ENCODE measurements around the gene XPO6.

Gene XPO6

GRCh38 chr16:28165598-28165997 is 46.2 kb downstream of the XPO6 start:
- H3K27me3 ChIP-seq: no peaks in the 10 kb centered on the region
- H3K4me2 ChIP-seq: peak overlapping the region; percentile 42
- no peak for TF ChIP-seq Cebpa-rat (IDR thresholded peaks at IDR 0.05)
- H3K4me1 ChIP-seq: peaks cover 10% of the 10 kb centered on the region
- peaks cover 71% of the 10 kb centered on the region for H4K20me1 ChIP-seq
- H3K4me3 ChIP-seq: no peak overlapping the region
- H3K9me3 ChIP-seq: no peaks in the 10 kb centered on the region
- H3K9ac ChIP-seq: no peak overlapping the region
- peaks cover 91% of the 10 kb centered on the region for H3K36me3 ChIP-seq
- no peak overlapping the region for H3K27ac ChIP-seq

DNA sequence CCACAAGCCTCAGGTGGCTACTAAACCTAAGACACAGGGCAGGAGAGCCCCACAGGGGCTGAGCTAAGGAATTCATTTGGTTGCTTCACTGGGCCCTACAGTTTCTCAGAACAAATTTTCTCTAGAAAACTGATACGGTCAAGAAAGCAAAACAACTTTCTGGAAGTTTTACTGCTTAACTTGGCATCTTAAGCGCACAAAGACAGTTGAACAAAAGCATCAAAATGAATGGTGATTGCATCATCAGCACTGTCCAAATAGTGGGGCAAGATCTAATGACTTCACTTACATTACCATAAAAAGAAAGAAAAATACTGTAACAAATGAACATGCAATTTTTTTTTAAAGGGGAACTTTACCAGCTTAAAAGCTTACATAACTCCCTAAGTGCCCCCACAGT is 47.6 kb downstream of the XPO6 start:
- Histone ChIP-seq H3K4me3 (no peak overlapping the region), H3K27ac (no peak overlapping the region), H3K36me3 (peaks cover 89% of the 10 kb centered on the region), H3K4me1 (peaks cover 10% of the 10 kb centered on the region), H3K27me3 (no peaks in the 10 kb centered on the region), H4K20me1 (peaks cover 80% of the 10 kb centered on the region), H3K9ac (no peak overlapping the region), H3K9me3 (no peaks in the 10 kb centered on the region), H3K4me2 (no peak overlapping the region)
- peak; percentile 41; the same call in 1 of the 2 replicates for TF ChIP-seq Cebpa-rat (IDR thresholded peaks at IDR 0.05)

DNA sequence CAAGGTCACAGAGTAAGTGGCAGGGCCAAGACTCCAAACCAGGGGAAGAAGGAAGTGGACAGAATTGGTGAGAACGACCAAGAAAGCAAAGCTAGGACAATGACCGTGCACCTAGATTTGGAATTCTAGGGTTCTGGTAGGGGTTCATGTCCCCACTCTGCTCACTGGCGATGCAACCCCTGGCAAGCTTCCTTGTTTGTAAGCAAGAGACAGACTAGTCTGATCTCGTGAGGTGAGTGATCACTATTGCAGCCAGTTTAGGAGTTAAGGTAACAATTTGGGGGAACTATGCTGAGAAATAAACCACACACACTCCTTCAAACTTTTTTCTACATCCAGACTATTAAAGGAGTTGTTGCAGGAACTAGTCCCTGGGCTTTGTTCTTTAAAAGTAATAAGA is 48.1 kb downstream of the XPO6 start:
- H3K4me3 ChIP-seq: no peak overlapping the region
- H3K36me3 ChIP-seq: peaks cover 85% of the 10 kb centered on the region
- no peaks in the 10 kb centered on the region for H3K9me3 ChIP-seq
- H3K27ac ChIP-seq: no peak overlapping the region
- peaks cover 80% of the 10 kb centered on the region for H4K20me1 ChIP-seq
- H3K4me2 ChIP-seq: no peak overlapping the region
- no peaks in the 10 kb centered on the region for H3K27me3 ChIP-seq
- no peak overlapping the region for H3K9ac ChIP-seq
- H3K4me1 ChIP-seq: peaks cover 10% of the 10 kb centered on the region
- TF ChIP-seq Cebpa-rat (IDR thresholded peaks at IDR 0.05): no peak

GRCh38 chr16:28162326-28162877 is 49.4 kb downstream of the XPO6 start:
- Histone ChIP-seq H3K9ac (no peak overlapping the region), H3K4me2 (no peak overlapping the region), H3K27ac (no peak overlapping the region), H3K9me3 (no peaks in the 10 kb centered on the region), H3K27me3 (no peaks in the 10 kb centered on the region), H4K20me1 (peaks cover 87% of the 10 kb centered on the region), H3K36me3 (peaks cover 82% of the 10 kb centered on the region), H3K4me1 (peaks cover 16% of the 10 kb centered on the region), H3K4me3 (no peak overlapping the region)
- TF ChIP-seq Cebpa-rat (IDR thresholded peaks at IDR 0.05): no peak

GRCh38 chr16:28161626-28162025 is 50.1 kb downstream of the XPO6 start:
- no peaks in the 10 kb centered on the region for H3K9me3 ChIP-seq
- H3K4me3 ChIP-seq: no peak overlapping the region
- H3K36me3 ChIP-seq: peaks cover 74% of the 10 kb centered on the region
- no peaks in the 10 kb centered on the region for H3K27me3 ChIP-seq
- no peak for TF ChIP-seq Cebpa-rat (IDR thresholded peaks at IDR 0.05)
- H3K4me2 ChIP-seq: no peak overlapping the region
- H3K9ac ChIP-seq: no peak overlapping the region
- peaks cover 18% of the 10 kb centered on the region for H3K4me1 ChIP-seq
- peaks cover 91% of the 10 kb centered on the region for H4K20me1 ChIP-seq
- H3K27ac ChIP-seq: no peak overlapping the region

DNA sequence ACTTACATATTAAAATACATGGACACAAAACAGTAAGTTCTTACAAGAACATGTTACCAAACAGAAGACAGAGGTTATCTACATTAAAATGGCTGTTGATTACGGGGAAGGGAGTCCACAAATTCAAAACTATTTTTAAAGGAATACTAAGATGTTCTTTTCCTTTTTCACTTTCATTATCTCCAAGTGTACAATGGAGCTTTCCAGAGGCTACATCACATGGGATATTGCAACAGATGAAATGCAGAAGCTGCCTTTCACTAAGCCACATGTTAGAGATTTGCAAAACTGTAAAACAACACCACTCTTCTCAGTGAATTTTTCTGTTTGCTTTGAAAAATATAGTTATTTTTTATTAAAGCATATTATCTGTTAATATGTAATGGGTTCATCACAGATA is 53.6 kb downstream of the XPO6 start:
- H4K20me1 ChIP-seq: peaks cover 79% of the 10 kb centered on the region
- no peak overlapping the region for H3K4me3 ChIP-seq
- H3K36me3 ChIP-seq: peaks cover 69% of the 10 kb centered on the region
- TF ChIP-seq Cebpa-rat (IDR thresholded peaks at IDR 0.05): no peak
- H3K27me3 ChIP-seq: no peaks in the 10 kb centered on the region
- H3K4me2 ChIP-seq: peak overlapping the region; percentile 36; the same call in 1 of the 2 replicates
- H3K27ac ChIP-seq: peak overlapping the region; percentile 55
- H3K9ac ChIP-seq: no peak overlapping the region
- H3K4me1 ChIP-seq: peaks cover 8% of the 10 kb centered on the region
- no peaks in the 10 kb centered on the region for H3K9me3 ChIP-seq

DNA sequence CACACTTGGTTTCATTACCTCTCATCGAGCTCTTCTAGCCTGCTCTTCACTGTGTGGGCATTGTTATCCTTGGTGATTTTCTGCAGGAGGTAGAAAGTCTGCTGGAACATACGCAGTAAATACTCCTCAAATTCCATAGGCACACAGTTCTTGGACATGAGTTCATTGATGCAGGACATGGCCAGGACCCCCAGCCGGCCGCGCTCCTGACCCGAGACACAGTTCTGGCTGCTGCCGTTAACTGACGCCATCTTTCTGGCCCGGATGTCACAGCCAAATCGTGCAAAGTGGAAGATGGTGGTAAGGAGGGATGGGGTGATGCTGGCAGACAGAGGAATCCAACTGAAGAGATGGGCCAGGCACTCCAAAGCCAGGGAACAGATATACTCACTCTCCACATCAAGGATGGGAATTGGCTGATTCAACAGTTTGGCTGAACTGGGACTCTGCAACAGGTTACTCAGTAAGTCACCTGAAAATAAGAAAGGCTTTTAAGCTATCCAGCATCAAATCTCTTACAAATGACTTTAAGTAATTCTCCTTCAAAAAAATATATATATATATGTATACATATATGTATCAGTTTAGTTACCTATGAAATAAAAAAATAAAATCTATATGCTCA is 55.6 kb downstream of the XPO6 start:
- Histone ChIP-seq H3K27me3 (no peaks in the 10 kb centered on the region), H4K20me1 (peaks cover 66% of the 10 kb centered on the region), H3K36me3 (peaks cover 74% of the 10 kb centered on the region), H3K9ac (no peak overlapping the region), H3K4me1 (peaks cover 8% of the 10 kb centered on the region), H3K4me3 (no peak overlapping the region), H3K27ac (no peak overlapping the region), H3K4me2 (no peak overlapping the region), H3K9me3 (no peaks in the 10 kb centered on the region)
- TF ChIP-seq Cebpa-rat (IDR thresholded peaks at IDR 0.05): no peak

DNA sequence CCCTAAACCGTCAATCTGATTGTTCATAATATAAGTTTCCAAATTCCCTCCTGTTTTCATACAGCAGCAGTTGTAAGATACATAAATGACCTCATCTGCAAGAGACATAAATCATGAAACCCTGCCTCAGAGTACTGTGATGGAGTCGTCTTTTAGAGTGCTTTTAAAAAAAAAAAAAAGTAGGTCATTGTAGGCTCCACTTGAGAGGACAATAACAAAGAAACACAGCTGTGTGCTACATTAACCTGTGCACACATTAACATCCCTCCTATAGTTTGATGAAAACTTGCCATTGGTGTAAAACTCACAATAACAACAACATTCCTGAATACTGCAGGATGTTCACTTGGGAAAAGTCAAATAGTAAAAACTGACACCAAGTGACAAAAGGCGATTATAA is 56.5 kb downstream of the XPO6 start:
- no peak overlapping the region for H3K4me3 ChIP-seq
- H3K9ac ChIP-seq: no peak overlapping the region
- H3K4me1 ChIP-seq: peaks cover 8% of the 10 kb centered on the region
- no peak for TF ChIP-seq Cebpa-rat (IDR thresholded peaks at IDR 0.05)
- H3K4me2 ChIP-seq: no peak overlapping the region
- peaks cover 77% of the 10 kb centered on the region for H3K36me3 ChIP-seq
- no peaks in the 10 kb centered on the region for H3K9me3 ChIP-seq
- H3K27ac ChIP-seq: no peak overlapping the region
- no peaks in the 10 kb centered on the region for H3K27me3 ChIP-seq
- H4K20me1 ChIP-seq: peaks cover 61% of the 10 kb centered on the region

DNA sequence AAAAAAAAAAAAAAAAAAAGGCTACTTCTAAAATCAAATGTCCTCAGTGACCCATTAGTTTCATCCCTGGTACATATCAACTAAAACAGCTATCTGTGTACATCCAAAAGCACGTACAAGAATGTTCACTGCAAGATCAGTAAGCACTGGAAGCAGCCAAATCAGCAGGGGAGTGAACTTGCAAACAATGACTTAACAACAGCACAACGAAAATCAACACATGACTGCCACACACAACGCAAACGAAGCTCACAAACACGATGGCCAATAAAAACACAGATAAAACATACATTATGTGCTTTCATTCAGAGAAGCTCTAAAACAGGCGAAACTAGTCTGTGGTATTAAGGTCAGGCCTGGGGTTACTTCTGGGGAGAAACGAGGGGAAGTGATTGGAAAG is 60.6 kb downstream of the XPO6 start:
- TF ChIP-seq Cebpa-rat (IDR thresholded peaks at IDR 0.05): no peak
- H3K4me1 ChIP-seq: 0 out of 2 replicates have a peak, but pooled peaks cover 5% of the 10 kb centered on the region
- H3K27ac ChIP-seq: no peak overlapping the region
- H3K27me3 ChIP-seq: no peaks in the 10 kb centered on the region
- H3K36me3 ChIP-seq: peaks cover 96% of the 10 kb centered on the region
- H3K9ac ChIP-seq: no peak overlapping the region
- no peak overlapping the region for H3K4me3 ChIP-seq
- H4K20me1 ChIP-seq: peaks cover 26% of the 10 kb centered on the region
- H3K4me2 ChIP-seq: no peak overlapping the region
- no peaks in the 10 kb centered on the region for H3K9me3 ChIP-seq

- no peaks in the 10 kb centered on the region for H3K9me3 ChIP-seq
- peaks cover 5% of the 10 kb centered on the region; the same call in 1 of the 2 replicates for H3K4me1 ChIP-seq
- H3K27me3 ChIP-seq: no peaks in the 10 kb centered on the region
- no peak overlapping the region for H3K4me2 ChIP-seq
- H3K36me3 ChIP-seq: peaks cover 98% of the 10 kb centered on the region
- no peak for TF ChIP-seq Cebpa-rat (IDR thresholded peaks at IDR 0.05)
- H3K27ac ChIP-seq: no peak overlapping the region
- H4K20me1 ChIP-seq: peaks cover 20% of the 10 kb centered on the region
- H3K4me3 ChIP-seq: no peak overlapping the region
- no peak overlapping the region for H3K9ac ChIP-seq
Measured at GRCh38 chr16:28149011-28149888, 62.5 kb downstream of the XPO6 start.

All from BLaER1 (cell line).